ENCODE measurements around the gene WAPL.

DNA sequence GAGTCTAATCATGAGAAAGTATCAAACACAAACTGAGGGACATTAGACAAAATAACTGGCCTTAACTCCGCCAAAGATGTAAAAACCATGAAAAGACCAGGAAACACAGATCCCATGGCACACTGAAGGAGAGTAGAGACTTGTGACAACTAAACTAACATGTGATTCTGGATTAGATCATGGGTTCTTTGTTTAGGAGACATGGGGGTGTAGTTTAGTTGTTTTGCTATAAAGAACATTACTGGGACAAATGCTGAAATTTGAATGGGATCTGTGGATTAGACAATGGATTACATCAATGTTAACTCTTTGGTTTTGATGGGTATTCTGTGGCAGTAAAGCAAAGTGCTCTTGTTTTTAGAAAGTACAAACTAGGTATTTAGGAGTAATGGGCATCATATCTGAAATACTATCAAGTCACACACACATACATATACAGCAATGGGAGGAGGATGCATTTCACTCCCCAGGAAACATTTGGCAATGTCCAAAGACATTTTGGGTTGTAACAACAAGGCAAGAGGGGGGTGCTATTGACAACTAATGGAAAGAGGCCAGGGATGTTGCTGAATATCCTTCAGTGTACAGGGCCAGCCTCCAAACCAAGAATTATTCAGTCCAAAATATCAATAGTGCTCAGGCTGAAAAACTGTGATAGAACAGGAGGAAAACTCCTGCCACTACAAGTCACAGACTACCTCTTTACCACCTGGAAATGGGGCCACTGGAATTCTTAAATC, 32.4 kb downstream of the WAPL start:
- TF ChIP-seq, protein P1, sequence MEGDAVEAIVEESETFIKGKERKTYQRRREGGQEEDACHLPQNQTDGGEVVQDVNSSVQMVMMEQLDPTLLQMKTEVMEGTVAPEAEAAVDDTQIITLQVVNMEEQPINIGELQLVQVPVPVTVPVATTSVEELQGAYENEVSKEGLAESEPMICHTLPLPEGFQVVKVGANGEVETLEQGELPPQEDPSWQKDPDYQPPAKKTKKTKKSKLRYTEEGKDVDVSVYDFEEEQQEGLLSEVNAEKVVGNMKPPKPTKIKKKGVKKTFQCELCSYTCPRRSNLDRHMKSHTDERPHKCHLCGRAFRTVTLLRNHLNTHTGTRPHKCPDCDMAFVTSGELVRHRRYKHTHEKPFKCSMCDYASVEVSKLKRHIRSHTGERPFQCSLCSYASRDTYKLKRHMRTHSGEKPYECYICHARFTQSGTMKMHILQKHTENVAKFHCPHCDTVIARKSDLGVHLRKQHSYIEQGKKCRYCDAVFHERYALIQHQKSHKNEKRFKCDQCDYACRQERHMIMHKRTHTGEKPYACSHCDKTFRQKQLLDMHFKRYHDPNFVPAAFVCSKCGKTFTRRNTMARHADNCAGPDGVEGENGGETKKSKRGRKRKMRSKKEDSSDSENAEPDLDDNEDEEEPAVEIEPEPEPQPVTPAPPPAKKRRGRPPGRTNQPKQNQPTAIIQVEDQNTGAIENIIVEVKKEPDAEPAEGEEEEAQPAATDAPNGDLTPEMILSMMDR (IDR thresholded peaks at IDR 0.05; ENCODE audit: low read length): no peak
- TF ChIP-seq EZH2 (optimal IDR thresholded peaks at IDR 0.05; ENCODE audit: low read depth, low read length) (no peak), EZH2phosphoT487 (IDR thresholded peaks at IDR 0.05; ENCODE audit: low read length) (no peak)

All from MM.1S (cell line).